Measurements from ENCODE around the gene LRRC75A.

The LRRC75A gene

GRCh38 chr17:16462070-16462864 lies 29.7 kb downstream of the LRRC75A start:
- ChIA-PET CTCF (interaction anchor here (0.8 to 7.5 kb wide), 8 partner anchors 10 to 118 kb away, joined by 3 to 88 read pairs (median 4); no protein-coding TSS in a partner anchor), POLR2A (no interaction called here)
- TF ChIP-seq, protein P1, sequence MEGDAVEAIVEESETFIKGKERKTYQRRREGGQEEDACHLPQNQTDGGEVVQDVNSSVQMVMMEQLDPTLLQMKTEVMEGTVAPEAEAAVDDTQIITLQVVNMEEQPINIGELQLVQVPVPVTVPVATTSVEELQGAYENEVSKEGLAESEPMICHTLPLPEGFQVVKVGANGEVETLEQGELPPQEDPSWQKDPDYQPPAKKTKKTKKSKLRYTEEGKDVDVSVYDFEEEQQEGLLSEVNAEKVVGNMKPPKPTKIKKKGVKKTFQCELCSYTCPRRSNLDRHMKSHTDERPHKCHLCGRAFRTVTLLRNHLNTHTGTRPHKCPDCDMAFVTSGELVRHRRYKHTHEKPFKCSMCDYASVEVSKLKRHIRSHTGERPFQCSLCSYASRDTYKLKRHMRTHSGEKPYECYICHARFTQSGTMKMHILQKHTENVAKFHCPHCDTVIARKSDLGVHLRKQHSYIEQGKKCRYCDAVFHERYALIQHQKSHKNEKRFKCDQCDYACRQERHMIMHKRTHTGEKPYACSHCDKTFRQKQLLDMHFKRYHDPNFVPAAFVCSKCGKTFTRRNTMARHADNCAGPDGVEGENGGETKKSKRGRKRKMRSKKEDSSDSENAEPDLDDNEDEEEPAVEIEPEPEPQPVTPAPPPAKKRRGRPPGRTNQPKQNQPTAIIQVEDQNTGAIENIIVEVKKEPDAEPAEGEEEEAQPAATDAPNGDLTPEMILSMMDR (IDR thresholded peaks at IDR 0.05; ENCODE audit: insufficient read depth, low read length, missing control alignments) = no peak
- no peak for DNase-seq (ENCODE audit: low read depth, low spot score)
- H3K4me3 ChIP-seq (ENCODE audit: low read depth, low read length) = no peak overlapping the region

DNA sequence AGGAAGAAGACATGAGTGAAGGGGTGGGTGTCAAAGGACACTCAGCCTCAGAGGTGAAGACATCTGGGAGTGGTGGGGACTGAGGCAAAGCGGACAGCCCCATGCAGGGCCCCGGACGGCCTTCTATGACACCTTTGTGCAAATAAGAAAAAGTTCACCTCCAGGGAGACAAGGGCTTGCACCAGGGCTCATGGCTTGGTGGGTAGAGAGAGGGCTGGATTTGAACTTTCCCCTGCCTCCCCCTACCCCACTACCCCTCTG lies 30.5 kb downstream of the LRRC75A start:
- H3K4me3 ChIP-seq (ENCODE audit: low read depth, low read length) = no peak overlapping the region
- no peak for DNase-seq (ENCODE audit: low read depth, low spot score)
- ChIA-PET POLR2A (no interaction called here), CTCF (interaction anchor here (4.9 to 7.5 kb wide), 2 partner anchors 9 to 59 kb away, joined by 59 to 88 read pairs; no protein-coding TSS in a partner anchor)
- TF ChIP-seq, protein P1 (IDR thresholded peaks at IDR 0.05; ENCODE audit: insufficient read depth, low read length, missing control alignments) = no peak

- H3K4me3 ChIP-seq (ENCODE audit: low read depth, low read length) = no peak overlapping the region
- DNase-seq (ENCODE audit: low read depth, low spot score) = no peak
- ChIA-PET CTCF (interaction anchor here (0.8 to 7.5 kb wide), 4 partner anchors 9 to 128 kb away, joined by 3 to 88 read pairs (median 31); no protein-coding TSS in a partner anchor), POLR2A (no interaction called here)
- TF ChIP-seq, protein P1 (IDR thresholded peaks at IDR 0.05; ENCODE audit: insufficient read depth, low read length, missing control alignments) = no peak
Measured at GRCh38 chr17:16460796-16461605, 31.0 kb downstream of the LRRC75A start.

DNA sequence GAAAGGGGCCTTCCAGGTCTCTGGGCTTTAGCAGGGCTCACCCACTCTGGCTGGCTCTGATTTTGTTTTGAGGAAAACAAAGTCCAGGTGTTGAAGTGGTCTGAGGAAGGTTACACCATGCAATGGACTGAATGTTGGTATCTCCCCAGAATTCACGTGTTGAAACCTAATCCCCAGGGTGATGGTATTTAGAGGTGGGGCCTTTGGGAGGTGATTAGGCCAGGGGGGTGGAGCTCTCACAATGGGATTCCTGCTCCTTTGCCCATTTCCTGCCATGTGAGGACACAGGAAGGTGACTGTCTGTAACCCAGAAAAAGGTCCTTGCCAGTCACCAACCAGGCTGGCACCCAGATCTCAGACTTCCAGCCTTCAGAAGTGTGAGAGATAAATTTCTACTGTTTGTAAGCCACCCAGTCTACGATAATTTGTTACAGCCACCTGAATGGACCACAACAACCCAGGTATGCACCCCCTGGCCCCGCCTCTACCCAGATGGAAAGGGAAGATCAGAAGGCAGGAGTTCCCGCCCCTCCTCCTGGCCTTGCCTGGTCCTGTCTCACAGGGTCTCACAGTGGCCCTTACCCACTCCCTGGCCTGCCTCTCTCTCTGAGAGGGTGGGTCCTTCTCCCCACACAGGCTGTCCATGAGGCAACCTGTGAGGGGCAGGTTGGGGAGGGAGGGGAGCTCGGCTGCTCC lies 32.0 kb downstream of the LRRC75A start:
- no peak for DNase-seq (ENCODE audit: low read depth, low spot score)
- ChIA-PET POLR2A (interaction anchor here (1.0 kb wide), 1 partner anchor 9 kb away, joined by 3 read pairs; no protein-coding TSS in a partner anchor), CTCF (interaction anchor here (0.8 to 7.5 kb wide), 5 partner anchors 9 to 96 kb away, joined by 3 to 88 read pairs (median 4); no protein-coding TSS in a partner anchor)
- TF ChIP-seq, protein P1 (IDR thresholded peaks at IDR 0.05; ENCODE audit: insufficient read depth, low read length, missing control alignments) = no peak
- H3K4me3 ChIP-seq (ENCODE audit: low read depth, low read length) = no peak overlapping the region

GRCh38 chr17:16459271-16459670 lies 32.7 kb downstream of the LRRC75A start:
- POLR2A ChIA-PET = interaction anchor here (1.0 kb wide), 1 partner anchor 9 kb away, joined by 3 read pairs; no protein-coding TSS in a partner anchor
- CTCF ChIA-PET = interaction anchor here (1.1 to 7.5 kb wide), 4 partner anchors 8 to 96 kb away, joined by 3 to 88 read pairs (median 4); no protein-coding TSS in a partner anchor

More at GRCh38 chr17:16459271-16459670, 32.7 kb downstream of the LRRC75A start:
- H3K4me3 ChIP-seq (ENCODE audit: low read depth, low read length) = no peak overlapping the region
- no peak for DNase-seq (ENCODE audit: low read depth, low spot score)
- TF ChIP-seq, protein P1 (IDR thresholded peaks at IDR 0.05; ENCODE audit: insufficient read depth, low read length, missing control alignments) = no peak
